K562 (cell line): Measurements from ENCODE around the gene TBX1. TPM values are rescaled to one million over a fixed set of nuclear protein-coding genes. Genes with fewer than 3 reads are reported as not detected.

ENCODE experiments used
- CCAR2 ChIP-seq: fragments of 200-400 bp; formaldehyde crosslinking; IDR thresholded peaks from 2 replicates; pipeline ENCODE4 v1.6.1; 2017; ENCODE audit warnings: mild to moderate bottlenecking, low read depth, low read length
- CHD2 ChIP-seq: IDR thresholded peaks from 2 replicates; pipeline ENCODE4 v1.6.1; 2011; ENCODE audit warnings: low read depth, low read length
- HDAC1 ChIP-seq, 2 experiments: fragments of 450-650 bp; IDR thresholded peaks; 2 replicates each; pipeline ENCODE4 v1.6.1; 2016 to 2017; ENCODE audit warnings: inconsistent platforms in 1 of 2, mild to moderate bottlenecking in 1 of 2, moderate library complexity in 1 of 2
- KLF1 ChIP-seq: fragments of 450-650 bp; IDR thresholded peaks from 2 replicates; pipeline ENCODE4 v1.6.1; 2016; ENCODE audit warnings: missing genetic modification characterization, missing compliant biosample characterization
- MGA ChIP-seq: fragments of 450-650 bp; IDR thresholded peaks from 2 replicates; pipeline ENCODE4 v1.6.1; 2016; ENCODE audit warnings: mild to moderate bottlenecking, moderate library complexity
- SPI1 ChIP-seq: IDR thresholded peaks from 2 replicates; pipeline ENCODE4 v1.6.1; 2011; ENCODE audit warnings: low read depth, low read length, control low read depth, borderline replicate concordance
- SREBF1 ChIP-seq: fragments of 150-350 bp; IDR thresholded peaks from 2 replicates; pipeline ENCODE4 v1.6.1; 2014; ENCODE audit warnings: antibody characterized with exemption, low read depth, low read length, borderline replicate concordance
- UBTF ChIP-seq, 2 experiments: IDR thresholded peaks; 2 replicates each; pipeline ENCODE4 v1.6.1; 2012; ENCODE audit warnings: improper control_type of control experiment in 2 of 2, low read depth in 2 of 2, low read length in 2 of 2, borderline replicate concordance in 1 of 2
- YY1 ChIP-seq, 3 experiments: IDR thresholded peaks; 2 replicates each; pipeline ENCODE4 v1.6.1; 2011; ENCODE audit warnings: low read length in 2 of 3, mild to moderate bottlenecking in 2 of 3, moderate library complexity in 2 of 3, borderline replicate concordance in 1 of 3, control low read depth in 1 of 3, low read depth in 1 of 3; ENCODE audit not compliant: insufficient read depth in 3 of 3, insufficient replicate concordance in 2 of 3, control insufficient read depth in 1 of 3, insufficient read length in 1 of 3; ENCODE audit errors: extremely low read depth in 1 of 3
- ZBTB17 ChIP-seq: fragments of 450-650 bp; formaldehyde crosslinking; IDR thresholded peaks from 2 replicates; pipeline ENCODE4 v1.4.0; 2020; ENCODE audit warnings: mild to moderate bottlenecking
- ZNF146 ChIP-seq: IDR thresholded peaks from one replicate; pipeline ENCODE4 v1.6.1; 2018; ENCODE audit warnings: missing compliant biosample characterization; ENCODE audit not compliant: unreplicated experiment
- polyA plus RNA-seq, 8 experiments: library from polyadenylated mRNA; depleted of rRNA in 4 of 8; stranded (reverse) in 5 of 8; unstranded in 3 of 8; fragments of >200 nt; fragmentation: Nextera tagmentation in 2 of 8; fragmentation: Illumina TruSeq in 1 of 8; extraction: Ambion mirVana in 2 of 8; extraction: Trizol in 1 of 8; gene quantifications; 2 replicates each; pipeline versions ENCODE4 v1.2.1 to v1.2.3, GENCODE V29; 2011 to 2014; ENCODE audit warnings: inconsistent platforms in 1 of 8, missing spikeins in 1 of 8
- total RNA-seq, 7 experiments: library from RNA; depleted of rRNA in 6 of 7; stranded (reverse); fragments of >200 nt in 6 of 7; fragmentation: Illumina TruSeq in 2 of 7; extraction: Trizol in 2 of 7; gene quantifications; 2 replicates each; pipeline versions ENCODE4 v1.2.1 to v1.2.3, GENCODE V29; 2011 to 2021; ENCODE audit warnings: low replicate concordance in 1 of 7

TBX1 gene
- total and polyA plus RNA-seq, 9 of the 15 experiments (the other 6 are each of a cell fraction or from before 2014, with no cell fraction given), result 0.07 to 35.0 (median 3.9) TPM

GRCh38 chr22:19730655-19731360 lies 29.8 kb upstream of the TBX1 start (continued):
- TF ChIP-seq CHD2 (peak; percentile 60; the same call in 1 of the 2 replicates), UBTF (IDR thresholded peaks at IDR 0.05; ENCODE audit: borderline replicate concordance in 1 of 2, low read depth in 2 of 2, low read length in 2 of 2) (peak; percentile 94 to 99; a peak in 3 of 4 replicates), ZBTB17 (peak; percentile 91), SPI1 (peak; percentile 46; the same call in 1 of the 2 replicates), CCAR2 (no peak), ZNF146 (CRISPR knock-in tag) (no peak), KLF1 (no peak; the same call in 1 of the 2 replicates), YY1 (IDR thresholded peaks at IDR 0.05; ENCODE audit: borderline replicate concordance in 1 of 3, control insufficient read depth in 1 of 3, extremely low read depth in 1 of 3, insufficient read depth in 3 of 3, insufficient read length in 1 of 3, insufficient replicate concordance in 2 of 3, low read depth in 1 of 3, low read length in 2 of 3) (peak in 2 of 3 experiments; percentile 71 to 76), SREBF1 (peak; percentile 67; the same call in 1 of the 2 replicates), HDAC1 (IDR thresholded peaks at IDR 0.05) (peak in 1 of 2 experiments; percentile 99; a peak in 2 of 4 replicates), MGA (no peak)
